GM12874 (cell line): ENCODE measurements around the gene ZNF322.

ENCODE experiments used
- CTCF ChIP-seq: IDR thresholded peaks from 2 replicates; pipeline ENCODE4 v1.5.1; 2011; ENCODE audit warnings: low read depth, mild to moderate bottlenecking, control low read depth, low read length, moderate library complexity; ENCODE audit not compliant: insufficient read depth

ZNF322 gene

GRCh38 chr6:26594131-26594498 is 65.4 kb downstream of the ZNF322 start:
- no peak for TF ChIP-seq CTCF

- no peak for TF ChIP-seq CTCF
Observed at GRCh38 chr6:26593278-26594130, 66.0 kb downstream of the ZNF322 start.

- no peak for TF ChIP-seq CTCF
Observed at GRCh38 chr6:26592649-26593048, 66.9 kb downstream of the ZNF322 start.

GRCh38 chr6:26588965-26589364 is 70.6 kb downstream of the ZNF322 start:
- TF ChIP-seq CTCF, result no peak
